ENCODE measurements around the gene NIPAL3.

Gene NIPAL3

DNA sequence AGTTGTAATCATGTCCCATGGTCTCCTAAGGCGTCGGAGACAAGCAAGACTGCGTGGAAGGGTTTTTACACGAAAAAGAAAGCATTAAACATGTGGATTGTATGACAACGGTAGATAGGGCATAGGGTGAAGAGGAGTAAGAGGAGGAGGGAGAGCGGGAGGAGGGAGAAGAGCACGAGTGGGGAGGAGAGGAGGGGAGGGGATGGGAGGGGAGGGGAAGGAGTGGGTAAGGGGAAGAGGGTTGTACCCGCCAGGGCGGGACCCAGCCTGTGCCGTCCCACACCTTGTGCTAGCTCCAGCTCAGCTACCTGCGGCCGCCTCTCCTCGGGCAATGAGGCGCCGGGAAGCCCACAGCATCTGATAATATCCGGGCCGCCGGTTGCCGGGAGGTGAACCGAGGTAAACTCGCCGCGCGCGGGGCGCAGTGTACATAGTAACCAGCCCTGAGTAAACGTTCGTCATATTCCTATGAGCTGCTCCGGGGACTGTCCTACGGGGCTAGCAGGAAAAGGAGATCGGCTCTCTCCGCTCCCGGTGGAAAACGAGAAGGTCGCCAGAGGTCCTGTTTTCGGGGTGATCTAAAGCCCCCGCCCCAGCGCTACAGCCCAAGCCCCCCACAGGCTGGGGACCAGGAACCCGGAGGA is 86.6 kb downstream of the NIPAL3 start:
- H3K9ac ChIP-seq (ENCODE audit: low read depth in 1 of 2, low read length in 2 of 2) = peak overlapping the region; percentile 80 to 88
- H3K27ac ChIP-seq (ENCODE audit: low read depth in 2 of 2, low read length in 2 of 2) = peak overlapping the region; percentile 93 to 94
- H3K36me3 ChIP-seq (ENCODE audit: control insufficient read depth in 2 of 2, insufficient read depth in 2 of 2, low read length in 2 of 2) = no peaks in the 10 kb centered on the region
- no peaks in the 10 kb centered on the region for H3K9me3 ChIP-seq (ENCODE audit: control insufficient read depth in 2 of 2, low read length in 2 of 2)
- H3K4me1 ChIP-seq (ENCODE audit: control insufficient read depth in 2 of 2, insufficient read depth in 2 of 2, low read length in 2 of 2) = peaks cover 11 to 17% of the 10 kb centered on the region in 2 donors
- peak overlapping the region; percentile 84 to 85 for H3K4me3 ChIP-seq (ENCODE audit: low read length in 2 of 2)
- H3K27me3 ChIP-seq (ENCODE audit: control insufficient read depth in 2 of 2, insufficient read depth in 2 of 2, low read length in 2 of 2) = no peaks in the 10 kb centered on the region

DNA sequence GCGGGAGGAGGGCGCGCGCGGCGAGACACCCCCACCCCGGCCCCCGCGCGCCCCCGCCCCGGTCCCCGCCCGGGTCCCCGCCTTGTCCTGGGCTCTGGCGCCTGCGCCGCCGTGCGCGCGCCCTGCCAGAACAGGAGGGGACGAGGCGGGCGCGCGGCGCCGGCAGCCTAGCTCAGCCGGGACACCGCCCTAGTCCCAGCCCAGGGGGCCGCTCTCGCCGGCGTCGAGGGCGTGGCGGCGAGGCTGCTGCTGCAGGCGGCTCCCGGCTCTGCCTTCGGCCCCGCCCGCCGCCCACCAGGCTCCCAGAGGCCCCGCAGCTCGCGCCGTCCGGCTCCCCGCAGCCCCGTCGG is 87.1 kb downstream of the NIPAL3 start, which contains the start of gene RCAN3:
RCAN3 (plus strand) TSS at position 128 of the 350 bp plus-strand sequence. CDS start 11,537 bp downstream, outside the sequence.
- Histone ChIP-seq H3K4me3 (ENCODE audit: low read length in 2 of 2) (peak within 1 kb of the TSS; percentile 84 to 85), H3K9me3 (ENCODE audit: control insufficient read depth in 2 of 2, low read length in 2 of 2) (no peaks in the 10 kb centered on the region), H3K27ac (ENCODE audit: low read depth in 2 of 2, low read length in 2 of 2) (peak within 1 kb of the TSS; percentile 93 to 94), H3K9ac (ENCODE audit: low read depth in 1 of 2, low read length in 2 of 2) (peak within 1 kb of the TSS; percentile 86 to 88), H3K4me1 (ENCODE audit: control insufficient read depth in 2 of 2, insufficient read depth in 2 of 2, low read length in 2 of 2) (peaks cover 11 to 17% of the 10 kb centered on the region in 2 donors), H3K36me3 (ENCODE audit: control insufficient read depth in 2 of 2, insufficient read depth in 2 of 2, low read length in 2 of 2) (no peaks in the 10 kb centered on the region), H3K27me3 (ENCODE audit: control insufficient read depth in 2 of 2, insufficient read depth in 2 of 2, low read length in 2 of 2) (no peaks in the 10 kb centered on the region)

DNA sequence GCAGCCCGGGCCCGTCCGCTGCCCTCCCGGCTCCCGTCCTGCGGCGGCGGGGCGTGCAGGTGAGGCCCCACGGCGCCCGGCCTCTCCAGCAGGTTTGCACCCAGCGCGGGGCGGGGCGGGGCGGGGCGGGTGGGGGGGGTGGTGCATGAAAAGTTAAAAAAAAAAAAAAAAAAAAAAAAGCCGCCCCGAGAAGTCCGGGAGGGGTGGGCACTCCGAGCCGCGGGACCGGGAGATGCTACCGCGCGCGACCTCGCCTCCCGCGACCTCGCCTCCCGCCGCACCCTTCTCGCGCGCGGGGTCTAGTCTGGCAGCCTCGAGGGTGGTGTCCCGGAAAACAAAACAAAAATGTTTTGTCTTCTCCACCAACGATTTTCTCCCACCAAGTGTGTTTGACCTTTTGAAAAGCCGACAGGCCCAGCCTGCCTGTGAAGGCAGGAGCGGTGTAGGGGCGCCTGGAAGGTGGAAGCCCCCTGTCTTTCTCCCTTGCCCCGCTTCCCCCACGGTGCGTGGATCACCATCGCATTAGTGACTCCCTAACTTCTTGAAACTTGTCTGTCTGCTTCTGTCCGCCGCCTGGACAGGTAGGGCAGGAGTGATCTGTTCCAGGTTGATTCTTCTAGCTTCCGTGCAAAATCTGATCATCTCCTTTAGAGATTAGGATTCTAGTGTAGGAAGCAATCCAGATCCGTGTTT is 87.6 kb downstream of the NIPAL3 start:
- H3K9ac ChIP-seq (ENCODE audit: low read depth in 1 of 2, low read length in 2 of 2) = peak overlapping the region; percentile 72 to 86
- H3K9me3 ChIP-seq (ENCODE audit: control insufficient read depth in 2 of 2, low read length in 2 of 2) = no peaks in the 10 kb centered on the region
- H3K27me3 ChIP-seq (ENCODE audit: control insufficient read depth in 2 of 2, insufficient read depth in 2 of 2, low read length in 2 of 2) = no peaks in the 10 kb centered on the region
- peak overlapping the region; percentile 64 to 80 for H3K4me3 ChIP-seq (ENCODE audit: low read length in 2 of 2)
- H3K27ac ChIP-seq (ENCODE audit: low read depth in 2 of 2, low read length in 2 of 2) = peak overlapping the region; percentile 11 to 61
- H3K4me1 ChIP-seq (ENCODE audit: control insufficient read depth in 2 of 2, insufficient read depth in 2 of 2, low read length in 2 of 2) = peaks cover 11 to 17% of the 10 kb centered on the region in 2 donors
- no peaks in the 10 kb centered on the region for H3K36me3 ChIP-seq (ENCODE audit: control insufficient read depth in 2 of 2, insufficient read depth in 2 of 2, low read length in 2 of 2)

DNA sequence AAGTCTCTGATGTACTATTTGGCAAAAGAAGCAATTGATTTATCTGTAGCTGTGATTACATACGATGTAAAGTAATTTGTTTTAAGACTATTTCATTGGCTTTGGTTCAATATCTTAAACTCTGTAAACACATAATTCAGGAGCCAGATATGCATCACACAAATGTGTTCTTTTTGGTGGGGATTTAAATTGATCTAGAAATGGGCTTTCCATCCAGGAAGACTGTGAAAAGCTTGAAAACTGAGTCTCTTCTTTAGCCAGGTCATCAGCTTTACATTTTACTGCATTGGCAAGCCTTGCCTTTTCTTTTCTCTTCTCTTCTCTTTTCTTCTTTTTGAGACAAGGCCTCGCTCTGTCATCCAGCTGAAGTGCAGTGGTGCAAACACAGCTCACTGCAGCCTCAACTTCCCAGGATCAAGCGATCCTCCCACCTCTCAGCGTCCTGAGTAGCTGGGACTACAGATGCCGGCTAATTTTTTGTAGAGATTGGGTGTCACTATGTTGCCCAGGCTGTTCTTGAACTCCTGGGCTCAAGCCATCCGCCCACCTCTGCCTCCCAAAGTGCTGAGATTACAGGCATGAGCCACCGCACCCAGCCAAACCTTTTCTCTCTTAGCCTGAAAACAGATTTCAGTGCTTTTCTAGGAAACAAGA is 88.4 kb downstream of the NIPAL3 start:
- Histone ChIP-seq H3K27ac (ENCODE audit: low read depth in 2 of 2, low read length in 2 of 2) (peak overlapping the region in 1 of 2 donors; percentile 61), H3K4me3 (ENCODE audit: low read length in 2 of 2) (peak overlapping the region; percentile 64 to 80), H3K4me1 (ENCODE audit: control insufficient read depth in 2 of 2, insufficient read depth in 2 of 2, low read length in 2 of 2) (peaks cover 11 to 19% of the 10 kb centered on the region in 2 donors), H3K9me3 (ENCODE audit: control insufficient read depth in 2 of 2, low read length in 2 of 2) (no peaks in the 10 kb centered on the region), H3K9ac (ENCODE audit: low read depth in 1 of 2, low read length in 2 of 2) (peak overlapping the region in 1 of 2 donors; percentile 86), H3K27me3 (ENCODE audit: control insufficient read depth in 2 of 2, insufficient read depth in 2 of 2, low read length in 2 of 2) (no peaks in the 10 kb centered on the region), H3K36me3 (ENCODE audit: control insufficient read depth in 2 of 2, insufficient read depth in 2 of 2, low read length in 2 of 2) (no peaks in the 10 kb centered on the region)

DNA sequence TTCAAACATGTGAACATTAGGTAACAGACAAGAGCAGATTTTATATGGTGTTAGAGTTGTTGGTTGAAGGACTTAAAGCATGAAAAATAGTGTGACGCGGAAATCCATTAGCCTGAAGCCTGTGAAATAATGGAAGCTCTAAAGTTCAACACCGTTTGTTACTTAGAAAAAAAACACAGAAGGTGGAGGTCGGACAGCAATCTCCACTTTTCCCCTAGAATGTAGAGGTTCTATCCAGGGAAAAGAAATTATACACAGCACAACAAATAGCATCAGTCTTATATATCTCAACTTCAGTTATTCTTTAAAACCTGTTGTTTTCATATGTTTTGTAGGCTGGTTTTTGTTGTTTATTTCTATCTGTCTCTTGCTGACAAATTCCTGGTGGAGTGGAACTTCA is 89.0 kb downstream of the NIPAL3 start:
- H3K9me3 ChIP-seq (ENCODE audit: control insufficient read depth in 2 of 2, low read length in 2 of 2) = no peaks in the 10 kb centered on the region
- H3K4me3 ChIP-seq (ENCODE audit: low read length in 2 of 2) = no peak overlapping the region
- H3K27me3 ChIP-seq (ENCODE audit: control insufficient read depth in 2 of 2, insufficient read depth in 2 of 2, low read length in 2 of 2) = no peaks in the 10 kb centered on the region
- no peaks in the 10 kb centered on the region for H3K36me3 ChIP-seq (ENCODE audit: control insufficient read depth in 2 of 2, insufficient read depth in 2 of 2, low read length in 2 of 2)
- H3K4me1 ChIP-seq (ENCODE audit: control insufficient read depth in 2 of 2, insufficient read depth in 2 of 2, low read length in 2 of 2) = peaks cover 11 to 19% of the 10 kb centered on the region in 2 donors
- H3K27ac ChIP-seq (ENCODE audit: low read depth in 2 of 2, low read length in 2 of 2) = peak overlapping the region in 1 of 2 donors; percentile 61
- H3K9ac ChIP-seq (ENCODE audit: low read depth in 1 of 2, low read length in 2 of 2) = no peak overlapping the region

DNA sequence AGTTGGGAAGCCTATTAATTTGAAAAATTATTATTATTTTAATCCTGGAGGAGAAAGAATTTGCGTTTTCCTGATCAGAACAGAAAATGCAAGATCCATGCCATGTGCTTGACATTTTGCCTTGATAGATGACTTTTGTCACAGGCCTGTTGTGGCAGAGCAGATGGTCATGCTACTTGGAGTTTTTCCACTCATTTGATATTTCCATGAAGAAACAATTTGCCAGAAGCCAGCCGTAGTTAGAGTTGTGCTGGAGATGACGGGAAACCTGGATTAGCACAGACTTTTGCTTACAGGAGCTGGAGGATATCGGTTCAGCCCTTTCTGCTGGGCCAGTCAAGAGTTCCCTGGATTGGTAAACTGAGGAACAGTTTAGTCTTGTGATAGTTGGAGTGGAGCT is 90.2 kb downstream of the NIPAL3 start:
- Histone ChIP-seq H3K9ac (ENCODE audit: low read depth in 1 of 2, low read length in 2 of 2) (no peak overlapping the region), H3K36me3 (ENCODE audit: control insufficient read depth in 2 of 2, insufficient read depth in 2 of 2, low read length in 2 of 2) (no peaks in the 10 kb centered on the region), H3K4me1 (ENCODE audit: control insufficient read depth in 2 of 2, insufficient read depth in 2 of 2, low read length in 2 of 2) (peaks cover 11 to 19% of the 10 kb centered on the region in 2 donors), H3K4me3 (ENCODE audit: low read length in 2 of 2) (no peak overlapping the region), H3K9me3 (ENCODE audit: control insufficient read depth in 2 of 2, low read length in 2 of 2) (no peaks in the 10 kb centered on the region), H3K27ac (ENCODE audit: low read depth in 2 of 2, low read length in 2 of 2) (no peak overlapping the region), H3K27me3 (ENCODE audit: control insufficient read depth in 2 of 2, insufficient read depth in 2 of 2, low read length in 2 of 2) (no peaks in the 10 kb centered on the region)

DNA sequence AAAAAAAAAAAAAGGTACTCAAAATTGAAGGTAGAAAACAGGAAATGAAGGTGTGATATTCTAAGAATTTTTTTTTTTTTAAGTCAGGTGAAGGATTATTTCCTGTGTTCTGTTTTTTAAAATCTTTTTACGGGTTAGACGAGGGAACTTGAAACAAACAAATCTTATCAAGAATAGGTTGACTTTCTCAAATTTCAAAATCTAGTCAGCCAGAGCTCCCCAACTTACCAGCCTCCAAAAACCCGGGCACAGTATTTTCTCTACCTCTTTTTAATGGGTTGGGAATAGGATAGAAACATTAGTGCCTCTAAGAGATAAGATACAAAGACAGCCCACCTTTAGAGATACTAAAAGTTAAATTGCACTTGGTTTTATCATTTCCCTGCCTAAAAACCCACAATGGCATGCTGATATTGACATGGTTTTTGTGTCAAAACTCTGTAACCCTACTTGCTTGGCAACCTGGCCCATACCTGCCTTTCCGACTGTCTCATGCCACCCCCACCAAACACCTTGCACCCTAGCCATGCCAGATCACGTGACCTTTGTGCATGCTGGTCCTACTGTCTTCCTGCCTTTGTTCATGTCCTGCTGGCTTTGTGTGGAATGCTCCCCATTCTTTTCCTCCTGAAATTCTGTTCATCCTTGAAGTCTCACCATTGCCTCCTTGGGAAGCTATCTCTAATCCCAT is 91.2 kb downstream of the NIPAL3 start:
- Histone ChIP-seq H3K27ac (ENCODE audit: low read depth in 2 of 2, low read length in 2 of 2) (peak overlapping the region; percentile 16 to 63), H3K27me3 (ENCODE audit: control insufficient read depth in 2 of 2, insufficient read depth in 2 of 2, low read length in 2 of 2) (no peaks in the 10 kb centered on the region), H3K4me3 (ENCODE audit: low read length in 2 of 2) (peak overlapping the region in 1 of 2 donors; percentile 14), H3K4me1 (ENCODE audit: control insufficient read depth in 2 of 2, insufficient read depth in 2 of 2, low read length in 2 of 2) (peaks cover 4 to 12% of the 10 kb centered on the region in 2 donors), H3K36me3 (ENCODE audit: control insufficient read depth in 2 of 2, insufficient read depth in 2 of 2, low read length in 2 of 2) (no peaks in the 10 kb centered on the region), H3K9ac (ENCODE audit: low read depth in 1 of 2, low read length in 2 of 2) (no peak overlapping the region), H3K9me3 (ENCODE audit: control insufficient read depth in 2 of 2, low read length in 2 of 2) (no peaks in the 10 kb centered on the region)

DNA sequence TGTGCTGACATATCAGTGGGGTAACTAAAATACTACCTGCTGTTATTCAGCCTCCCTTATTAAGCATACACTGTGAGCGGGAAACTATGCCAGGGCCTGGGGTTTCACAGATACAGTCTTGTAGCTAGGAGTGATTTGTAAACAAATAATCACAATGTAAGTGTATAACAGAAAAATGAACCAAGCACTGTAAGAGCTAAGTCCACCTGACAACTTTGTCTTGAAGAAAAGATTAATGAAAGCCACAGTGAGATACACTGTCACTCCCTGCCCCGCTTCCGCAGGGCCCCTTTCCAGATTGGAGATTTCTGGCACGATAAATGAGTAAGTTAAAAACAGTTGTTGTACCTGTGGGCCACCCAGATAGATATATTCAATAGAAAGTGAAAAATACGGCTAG is 91.8 kb downstream of the NIPAL3 start:
- Histone ChIP-seq H3K4me1 (ENCODE audit: control insufficient read depth in 2 of 2, insufficient read depth in 2 of 2, low read length in 2 of 2) (peaks cover 4 to 10% of the 10 kb centered on the region in 2 donors), H3K27ac (ENCODE audit: low read depth in 2 of 2, low read length in 2 of 2) (peak overlapping the region; percentile 16 to 63), H3K9ac (ENCODE audit: low read depth in 1 of 2, low read length in 2 of 2) (no peak overlapping the region), H3K9me3 (ENCODE audit: control insufficient read depth in 2 of 2, low read length in 2 of 2) (no peaks in the 10 kb centered on the region), H3K27me3 (ENCODE audit: control insufficient read depth in 2 of 2, insufficient read depth in 2 of 2, low read length in 2 of 2) (no peaks in the 10 kb centered on the region), H3K4me3 (ENCODE audit: low read length in 2 of 2) (no peak overlapping the region), H3K36me3 (ENCODE audit: control insufficient read depth in 2 of 2, insufficient read depth in 2 of 2, low read length in 2 of 2) (no peaks in the 10 kb centered on the region)

DNA sequence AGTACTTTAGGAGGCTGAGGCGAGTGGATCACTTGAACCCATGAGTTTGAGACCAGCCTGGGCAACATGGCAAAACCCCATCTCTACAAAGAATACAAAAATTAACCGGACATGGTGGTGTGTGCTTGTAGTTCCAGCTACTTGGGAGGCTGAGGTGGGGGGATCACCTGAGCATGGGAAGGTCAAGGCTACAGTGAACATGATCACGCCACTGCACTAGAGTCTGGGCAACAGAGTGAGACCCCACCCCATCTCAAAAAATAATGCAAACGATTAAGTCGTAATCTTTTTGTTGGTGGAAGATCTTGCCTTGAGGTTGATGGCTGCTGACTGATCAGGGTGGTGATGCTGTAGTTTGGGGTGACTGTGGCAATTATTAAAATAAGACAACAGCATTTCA is 93.3 kb downstream of the NIPAL3 start:
- Histone ChIP-seq H3K4me3 (ENCODE audit: low read length in 2 of 2) (no peak overlapping the region), H3K9ac (ENCODE audit: low read depth in 1 of 2, low read length in 2 of 2) (no peak overlapping the region), H3K36me3 (ENCODE audit: control insufficient read depth in 2 of 2, insufficient read depth in 2 of 2, low read length in 2 of 2) (no peaks in the 10 kb centered on the region), H3K27ac (ENCODE audit: low read depth in 2 of 2, low read length in 2 of 2) (no peak overlapping the region), H3K27me3 (ENCODE audit: control insufficient read depth in 2 of 2, insufficient read depth in 2 of 2, low read length in 2 of 2) (no peaks in the 10 kb centered on the region), H3K4me1 (ENCODE audit: control insufficient read depth in 2 of 2, insufficient read depth in 2 of 2, low read length in 2 of 2) (peaks cover 0 to 4% of the 10 kb centered on the region in 2 donors), H3K9me3 (ENCODE audit: control insufficient read depth in 2 of 2, low read length in 2 of 2) (no peaks in the 10 kb centered on the region)
